ENCODE results near the gene DNAH1.

The DNAH1 gene

DNA sequence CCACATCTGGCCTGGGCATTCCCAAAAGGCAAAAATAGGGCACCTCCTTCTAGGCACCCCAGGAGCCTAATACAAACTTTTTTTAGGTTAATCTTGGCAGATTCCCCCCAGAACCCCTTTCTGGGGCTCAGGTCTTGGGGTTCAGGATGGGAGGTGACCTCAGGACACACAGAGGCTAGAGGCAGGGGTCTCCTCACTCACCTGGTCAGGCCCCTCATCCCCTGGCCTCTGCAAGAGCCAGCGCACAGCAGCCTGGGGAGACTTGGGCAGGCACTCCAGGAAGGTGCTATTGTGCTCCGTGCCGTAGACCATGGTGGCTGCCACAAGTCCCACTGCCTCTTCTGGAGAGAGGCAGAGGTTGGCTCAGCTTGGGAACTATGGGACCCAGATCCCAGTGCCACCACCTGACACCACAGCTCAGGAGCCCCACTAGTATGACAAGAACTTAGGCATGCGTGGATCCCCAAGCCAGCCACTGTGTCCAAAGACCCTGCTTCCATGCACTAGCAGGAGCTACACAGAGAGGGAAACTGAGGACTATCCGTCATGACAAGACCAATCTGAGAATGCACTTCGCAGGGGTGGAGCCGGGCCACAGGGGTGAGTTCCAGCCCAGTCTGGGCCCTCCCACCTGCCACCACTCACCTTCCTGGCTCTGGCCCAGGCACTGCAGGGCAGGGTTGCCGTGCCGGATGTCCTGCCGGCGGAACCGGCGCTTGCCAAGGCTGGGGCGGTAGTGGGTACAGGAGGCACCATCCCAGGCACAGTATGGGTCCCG, 121.4 kb downstream of the DNAH1 start:
- DNase-seq: no peak

DNA sequence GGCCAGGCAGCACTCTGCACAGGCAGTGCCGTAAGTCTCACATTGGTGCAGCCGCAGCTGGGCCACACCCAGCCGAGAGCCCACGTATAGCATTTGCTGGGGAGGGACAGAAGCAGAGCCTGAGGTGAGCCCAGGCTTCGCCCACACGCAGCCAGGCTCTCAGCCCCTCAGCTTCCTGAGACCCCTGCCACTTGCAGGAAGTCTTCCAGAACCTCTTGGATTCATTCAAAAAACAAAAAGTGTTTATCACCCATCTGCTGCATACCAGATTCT, 121.9 kb downstream of the DNAH1 start:
- DNase-seq: no peak

GRCh38 chr3:52438579-52439425, 122.7 kb downstream of the DNAH1 start:
- DNase-seq: no peak

- DNase-seq: no peak
Observed at GRCh38 chr3:52439426-52440248, 123.5 kb downstream of the DNAH1 start.

DNA sequence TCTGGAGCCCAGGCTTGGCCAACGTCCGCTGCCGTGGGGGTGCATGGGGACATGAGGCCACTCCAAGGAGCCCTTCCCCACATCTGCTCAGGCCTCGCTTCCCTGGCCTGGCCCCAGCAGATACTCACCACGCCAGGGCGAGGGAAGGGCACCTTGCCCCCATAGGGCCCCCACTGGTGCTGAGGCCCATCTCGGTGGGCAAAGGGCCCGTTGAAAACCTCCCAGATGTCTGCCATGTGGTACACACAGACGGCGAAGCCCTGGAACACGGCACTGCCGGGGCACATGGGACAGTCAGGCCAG, 124.1 kb downstream of the DNAH1 start:
- DNase-seq: no peak

- DNase-seq: no peak
Observed at GRCh38 chr3:52440671-52441070, 124.6 kb downstream of the DNAH1 start.

- no peak for DNase-seq
Observed at GRCh38 chr3:52441091-52441771, 125.1 kb downstream of the DNAH1 start.

GRCh38 chr3:52441772-52442332, 125.7 kb downstream of the DNAH1 start:
- no peak for DNase-seq

DNA sequence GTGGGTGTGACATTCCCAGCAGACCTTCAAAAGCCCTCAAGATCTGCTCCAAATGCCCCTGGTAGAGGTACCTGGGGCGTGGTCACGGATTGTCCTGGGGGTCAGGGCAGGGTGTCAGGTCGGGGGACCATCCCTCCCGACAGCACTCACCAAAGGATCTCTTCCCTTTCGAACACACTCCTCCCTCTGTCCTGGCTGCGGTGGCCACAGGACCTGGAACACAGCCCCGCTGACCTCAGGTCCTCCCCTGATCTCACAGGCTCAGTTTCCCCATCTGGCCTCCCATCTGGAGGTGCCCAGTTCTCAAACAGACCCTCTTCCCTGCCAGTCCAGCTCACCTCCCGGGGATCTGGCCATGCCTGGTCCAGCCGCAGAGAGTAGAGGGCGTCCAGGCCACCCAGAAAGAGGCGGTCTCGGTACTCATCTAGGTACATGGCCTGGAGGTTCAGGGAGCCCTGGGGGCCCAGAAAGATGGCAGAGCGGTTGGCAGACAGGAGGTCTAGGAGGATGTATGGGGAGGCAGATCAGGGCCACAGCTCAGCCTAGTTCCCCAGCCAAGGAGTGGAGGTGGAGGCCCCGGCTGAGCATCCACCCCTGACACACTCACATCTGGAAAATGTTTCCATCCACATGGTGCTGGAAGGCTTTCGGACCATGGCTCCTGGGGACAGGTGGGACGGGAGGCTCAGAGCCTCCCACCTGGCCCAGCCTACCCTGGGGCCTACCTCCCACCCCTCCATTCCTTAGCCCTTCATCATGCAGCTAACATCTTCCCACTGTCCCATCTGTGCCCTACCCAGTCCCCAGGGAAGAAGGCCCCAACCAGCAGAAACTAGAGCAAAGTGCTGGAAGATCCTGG, 126.5 kb downstream of the DNAH1 start:
- no peak for DNase-seq

- no peak for DNase-seq
Observed at GRCh38 chr3:52443268-52443610, 127.1 kb downstream of the DNAH1 start.

DNA sequence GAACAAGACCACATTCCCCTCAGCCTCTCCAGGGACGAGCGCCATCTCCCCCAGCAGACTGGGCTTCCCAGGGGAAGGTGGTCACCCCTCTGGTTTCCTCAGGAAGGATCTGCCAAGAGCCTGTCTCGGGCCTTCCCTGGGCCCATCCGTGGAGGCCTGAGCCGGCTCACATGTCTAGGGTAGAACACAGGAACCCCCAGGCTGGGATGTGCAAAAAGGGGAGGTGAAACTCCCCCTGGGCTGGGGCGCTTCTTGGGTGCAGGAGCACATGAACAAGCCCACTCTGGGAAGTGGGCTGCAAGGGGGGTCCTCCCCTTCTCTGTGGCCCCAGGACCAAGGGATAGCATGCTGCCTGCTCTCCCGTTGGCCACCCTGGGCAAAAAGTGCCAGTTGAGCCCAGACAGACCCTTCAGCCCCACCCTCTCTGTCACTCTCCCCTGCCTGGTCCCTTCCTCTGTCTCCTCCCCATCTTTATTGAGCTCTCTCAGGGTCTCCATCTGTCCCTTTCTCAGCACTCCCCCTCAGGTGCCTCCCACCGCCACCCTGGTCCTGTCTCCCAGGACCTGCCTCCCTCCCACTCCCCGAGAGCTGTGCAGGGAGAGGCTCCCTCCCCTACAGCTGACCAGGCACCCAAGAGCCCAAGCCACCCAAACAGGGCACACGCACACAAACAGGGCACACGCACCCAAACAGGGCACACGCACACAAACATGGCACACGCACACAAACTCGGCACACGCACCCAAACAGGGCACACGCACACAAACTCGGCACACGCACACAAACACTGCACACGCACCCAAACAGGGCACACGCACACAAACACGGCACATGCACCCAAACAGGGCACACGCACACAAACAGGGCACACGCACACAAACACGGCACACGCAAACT, 127.9 kb downstream of the DNAH1 start:
- no peak for DNase-seq

GRCh38 chr3:52444860-52445793, 129.0 kb downstream of the DNAH1 start, which contains the start of gene SEMA3G:
TSS of gene SEMA3G (minus strand) at chr3:52445103. CDS start at chr3:52445027, 76 bp downstream.
- DNase-seq: peak; percentile 50 to 69

DNA sequence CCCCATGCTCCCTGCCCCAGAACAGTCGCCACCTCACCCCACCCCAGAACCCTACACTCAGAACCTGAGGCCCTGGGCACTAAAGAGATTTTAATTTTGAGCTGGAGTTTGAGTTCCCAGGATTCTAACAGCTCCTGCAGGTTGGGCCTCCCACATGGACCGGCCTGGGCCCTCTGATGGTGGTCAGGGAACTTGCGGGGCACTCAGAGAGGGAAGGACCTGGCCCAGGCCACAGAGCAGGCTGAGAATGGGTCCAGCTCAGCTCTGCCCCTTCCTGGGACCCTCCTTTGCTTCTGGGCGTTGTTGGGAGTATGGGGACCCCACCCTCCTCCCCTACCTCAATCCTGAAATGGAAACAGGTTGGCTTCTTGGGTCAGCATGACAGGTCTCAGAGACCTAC, 129.9 kb downstream of the DNAH1 start:
- no peak for DNase-seq

DNA sequence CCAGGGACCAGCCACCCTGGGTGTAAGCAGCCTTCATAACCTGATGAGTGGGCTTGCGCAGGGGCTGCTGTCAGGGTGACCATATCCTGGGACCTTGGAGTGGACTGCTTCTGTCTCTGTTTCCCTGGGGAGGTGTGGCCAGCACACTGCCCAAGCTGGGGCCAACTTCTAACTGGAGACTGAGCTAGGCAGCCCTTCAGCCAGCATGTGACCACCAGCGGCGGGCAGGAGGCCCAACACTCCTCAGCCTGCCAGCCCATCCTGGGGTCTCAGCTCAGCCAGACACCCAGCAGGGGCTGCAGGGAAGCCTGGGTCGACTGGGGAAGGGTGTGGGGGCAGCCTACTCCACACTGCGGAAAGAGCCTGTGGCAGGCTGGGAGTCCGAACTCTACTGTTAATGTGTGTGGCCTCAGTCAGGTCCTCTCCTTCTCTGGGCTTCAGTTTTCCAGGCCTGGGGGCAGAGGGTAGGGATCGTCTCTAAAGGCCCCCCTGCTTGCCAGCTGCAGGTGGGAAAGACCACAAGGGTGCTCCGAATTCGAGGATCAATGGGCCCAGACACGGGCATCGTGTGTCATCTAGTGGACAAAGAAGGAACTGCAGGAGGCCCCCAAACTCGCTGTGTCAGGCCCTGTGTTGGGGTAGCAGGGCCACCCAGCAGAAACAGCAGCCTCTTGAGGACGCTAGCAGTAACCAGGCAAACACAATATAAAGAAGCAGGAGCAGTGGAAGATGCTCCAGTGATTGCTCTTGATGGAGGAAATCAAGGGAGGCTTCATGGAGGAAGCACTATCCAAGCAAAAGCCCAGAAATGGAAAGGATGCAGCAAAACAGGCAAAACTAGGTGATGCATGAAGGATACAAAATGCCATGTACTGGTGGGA, 130.8 kb downstream of the DNAH1 start:
- peak; percentile 48 to 66 for DNase-seq

- DNase-seq: no peak
Observed at GRCh38 chr3:52447512-52448355, 131.6 kb downstream of the DNAH1 start.
